Osteocyte (in vitro differentiated cells): ENCODE data around the gene ADAMTS18. TPM values are rescaled to one million over a fixed set of nuclear protein-coding genes. Genes with fewer than 3 reads are reported as not detected.
"Not testable (repeated sequence)": the region's sequence is repeated elsewhere in the genome, so short reads cannot be mapped to it uniquely, and the experiment has no call there.

Experiments used
- DNase-seq: peaks from one replicate; pipeline ENCODE4 v3.0.0; 2021; ENCODE audit warnings: mixed read lengths; ENCODE audit not compliant: unreplicated experiment; ENCODE audit errors: extremely low spot score
- H3K27ac Mint-ChIP-seq: one replicate; pipeline ENCODE4 v1.8.0; 2021; ENCODE audit warnings: mild to moderate bottlenecking, mixed read lengths; ENCODE audit not compliant: unreplicated experiment
- H3K27me3 Mint-ChIP-seq: one replicate; pipeline ENCODE4 v1.8.0; 2021; ENCODE audit warnings: mixed read lengths; ENCODE audit not compliant: unreplicated experiment
- H3K36me3 Mint-ChIP-seq: one replicate; pipeline ENCODE4 v1.8.0; 2021; ENCODE audit warnings: mixed read lengths; ENCODE audit not compliant: unreplicated experiment
- H3K4me1 Mint-ChIP-seq: one replicate; pipeline ENCODE4 v1.8.0; 2021; ENCODE audit warnings: mixed read lengths; ENCODE audit not compliant: unreplicated experiment
- H3K4me3 Mint-ChIP-seq: one replicate; pipeline ENCODE4 v1.8.0; 2021; ENCODE audit warnings: mild to moderate bottlenecking, moderate library complexity, mixed read lengths; ENCODE audit not compliant: unreplicated experiment
- H3K9me3 Mint-ChIP-seq: one replicate; pipeline ENCODE4 v1.8.0; 2021; ENCODE audit warnings: mixed read lengths; ENCODE audit not compliant: unreplicated experiment
- total RNA-seq: library from RNA; stranded (reverse); gene quantifications from 2 replicates; pipeline ENCODE4 v1.2.1, GENCODE V29; 2021
- TF ChIP-seq, protein P1 (sequence below): fragments of 200-600 bp; sonication (generic); IDR thresholded peaks from 2 replicates; pipeline ENCODE4 v1.5.0; 2021; ENCODE audit warnings: antibody characterized with exemption, mild to moderate bottlenecking, moderate library complexity

ADAMTS18 gene
- total RNA-seq, 1 donor from 2014 or later: not detected

DNA sequence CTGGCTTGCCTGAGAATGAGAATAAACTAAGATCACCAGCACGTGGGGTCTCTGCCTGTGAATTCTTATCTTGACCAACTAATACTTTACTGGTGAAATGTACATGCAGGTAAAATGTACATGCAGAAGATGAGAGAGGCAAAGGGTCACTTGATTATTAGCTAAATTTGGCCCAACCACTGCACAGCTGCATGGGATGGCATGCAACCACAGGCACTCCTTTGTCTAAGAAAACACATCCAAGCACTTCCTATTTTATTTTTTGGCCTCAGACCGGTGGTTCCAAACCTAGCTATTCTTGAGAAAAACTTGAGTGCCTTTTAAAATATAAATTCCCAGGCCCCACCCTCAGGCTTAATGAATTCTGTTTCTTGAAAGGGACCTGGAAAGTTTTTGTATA, 157.7 kb downstream of the ADAMTS18 start:
- no peaks in the 10 kb centered on the region for H3K4me1 Mint-ChIP-seq
- H3K27me3 Mint-ChIP-seq: peaks cover 26% of the 10 kb centered on the region
- TF ChIP-seq, protein P1, sequence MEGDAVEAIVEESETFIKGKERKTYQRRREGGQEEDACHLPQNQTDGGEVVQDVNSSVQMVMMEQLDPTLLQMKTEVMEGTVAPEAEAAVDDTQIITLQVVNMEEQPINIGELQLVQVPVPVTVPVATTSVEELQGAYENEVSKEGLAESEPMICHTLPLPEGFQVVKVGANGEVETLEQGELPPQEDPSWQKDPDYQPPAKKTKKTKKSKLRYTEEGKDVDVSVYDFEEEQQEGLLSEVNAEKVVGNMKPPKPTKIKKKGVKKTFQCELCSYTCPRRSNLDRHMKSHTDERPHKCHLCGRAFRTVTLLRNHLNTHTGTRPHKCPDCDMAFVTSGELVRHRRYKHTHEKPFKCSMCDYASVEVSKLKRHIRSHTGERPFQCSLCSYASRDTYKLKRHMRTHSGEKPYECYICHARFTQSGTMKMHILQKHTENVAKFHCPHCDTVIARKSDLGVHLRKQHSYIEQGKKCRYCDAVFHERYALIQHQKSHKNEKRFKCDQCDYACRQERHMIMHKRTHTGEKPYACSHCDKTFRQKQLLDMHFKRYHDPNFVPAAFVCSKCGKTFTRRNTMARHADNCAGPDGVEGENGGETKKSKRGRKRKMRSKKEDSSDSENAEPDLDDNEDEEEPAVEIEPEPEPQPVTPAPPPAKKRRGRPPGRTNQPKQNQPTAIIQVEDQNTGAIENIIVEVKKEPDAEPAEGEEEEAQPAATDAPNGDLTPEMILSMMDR: no peak
- no peaks in the 10 kb centered on the region for H3K9me3 Mint-ChIP-seq
- H3K27ac Mint-ChIP-seq: no peak overlapping the region
- H3K4me3 Mint-ChIP-seq: no peak overlapping the region
- no peak for DNase-seq
- no peaks in the 10 kb centered on the region for H3K36me3 Mint-ChIP-seq

DNA sequence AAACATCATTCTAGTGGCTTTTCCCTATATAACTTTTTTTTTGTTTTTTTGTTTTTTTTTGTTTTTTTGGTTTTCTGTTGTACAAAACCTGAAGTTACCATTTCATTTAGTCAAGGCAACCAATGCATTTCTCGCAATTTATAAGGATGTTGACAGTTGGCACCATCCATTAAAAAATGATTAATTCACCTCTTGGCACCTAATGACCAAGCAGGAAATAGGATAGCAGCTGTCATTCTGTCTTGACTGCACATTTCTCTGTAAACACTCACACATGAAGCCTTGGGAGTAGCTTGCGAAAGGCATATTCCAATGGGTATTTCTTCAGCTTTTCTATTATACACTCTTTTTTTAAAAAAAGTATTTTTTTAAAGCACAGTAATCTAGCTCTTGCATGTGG, 158.2 kb downstream of the ADAMTS18 start:
- TF ChIP-seq, protein P1: no peak
- Mint-ChIP-seq H3K27me3 (peaks cover 26% of the 10 kb centered on the region), H3K36me3 (no peaks in the 10 kb centered on the region), H3K4me1 (no peaks in the 10 kb centered on the region), H3K27ac (no peak overlapping the region), H3K4me3 (no peak overlapping the region), H3K9me3 (no peaks in the 10 kb centered on the region)
- no peak for DNase-seq

DNA sequence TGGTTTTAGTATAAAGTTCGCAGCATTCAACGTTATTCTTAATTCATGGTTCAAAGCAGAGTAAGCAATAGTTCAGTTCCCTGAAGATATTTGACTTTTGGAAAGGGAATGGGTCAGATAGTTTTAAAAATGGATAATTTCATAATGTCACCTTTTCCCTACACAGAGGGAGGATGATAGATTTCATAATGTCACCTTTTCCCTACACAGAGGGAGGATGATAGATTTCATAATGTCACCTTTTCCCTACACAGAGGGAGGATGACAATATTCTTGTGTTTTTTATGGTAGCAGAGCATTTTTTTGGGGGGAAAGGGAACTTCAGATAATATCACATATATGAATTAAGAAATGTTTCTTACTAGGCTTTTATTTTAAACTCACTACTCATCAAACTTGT, 159.5 kb downstream of the ADAMTS18 start:
- peaks cover 26% of the 10 kb centered on the region for H3K27me3 Mint-ChIP-seq
- H3K27ac Mint-ChIP-seq, H3K36me3 Mint-ChIP-seq: not testable (repeated sequence)

DNA sequence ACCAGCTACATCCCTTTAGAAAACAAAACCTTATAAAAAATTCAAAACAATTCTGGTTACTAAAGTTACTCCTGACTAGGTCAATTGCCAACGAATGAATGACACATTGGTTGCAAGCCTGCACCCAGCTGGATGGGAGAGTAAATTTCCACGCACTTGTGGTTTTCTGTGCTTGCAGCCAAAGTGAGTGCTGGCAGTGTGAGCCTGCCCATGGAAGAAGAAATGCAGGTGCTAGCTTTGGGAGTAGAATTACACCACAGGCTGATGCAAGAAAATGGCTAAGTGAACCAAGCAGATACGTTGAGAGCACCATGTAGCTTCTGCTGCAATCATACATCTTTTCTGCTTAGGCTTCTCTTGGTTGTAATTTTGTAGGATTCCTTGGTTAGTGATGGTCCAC, 161.0 kb downstream of the ADAMTS18 start:
- Mint-ChIP-seq H3K4me3 (no peak overlapping the region), H3K9me3 (no peaks in the 10 kb centered on the region), H3K4me1 (no peaks in the 10 kb centered on the region), H3K27me3 (peaks cover 26% of the 10 kb centered on the region), H3K27ac (no peak overlapping the region), H3K36me3 (no peaks in the 10 kb centered on the region)
- TF ChIP-seq, protein P1: no peak
- no peak for DNase-seq

More for the DNA sequence above, 159.5 kb downstream of the ADAMTS18 start:
- DNase-seq, H3K4me1 Mint-ChIP-seq, H3K9me3 Mint-ChIP-seq, H3K4me3 Mint-ChIP-seq: not testable (repeated sequence)

DNA sequence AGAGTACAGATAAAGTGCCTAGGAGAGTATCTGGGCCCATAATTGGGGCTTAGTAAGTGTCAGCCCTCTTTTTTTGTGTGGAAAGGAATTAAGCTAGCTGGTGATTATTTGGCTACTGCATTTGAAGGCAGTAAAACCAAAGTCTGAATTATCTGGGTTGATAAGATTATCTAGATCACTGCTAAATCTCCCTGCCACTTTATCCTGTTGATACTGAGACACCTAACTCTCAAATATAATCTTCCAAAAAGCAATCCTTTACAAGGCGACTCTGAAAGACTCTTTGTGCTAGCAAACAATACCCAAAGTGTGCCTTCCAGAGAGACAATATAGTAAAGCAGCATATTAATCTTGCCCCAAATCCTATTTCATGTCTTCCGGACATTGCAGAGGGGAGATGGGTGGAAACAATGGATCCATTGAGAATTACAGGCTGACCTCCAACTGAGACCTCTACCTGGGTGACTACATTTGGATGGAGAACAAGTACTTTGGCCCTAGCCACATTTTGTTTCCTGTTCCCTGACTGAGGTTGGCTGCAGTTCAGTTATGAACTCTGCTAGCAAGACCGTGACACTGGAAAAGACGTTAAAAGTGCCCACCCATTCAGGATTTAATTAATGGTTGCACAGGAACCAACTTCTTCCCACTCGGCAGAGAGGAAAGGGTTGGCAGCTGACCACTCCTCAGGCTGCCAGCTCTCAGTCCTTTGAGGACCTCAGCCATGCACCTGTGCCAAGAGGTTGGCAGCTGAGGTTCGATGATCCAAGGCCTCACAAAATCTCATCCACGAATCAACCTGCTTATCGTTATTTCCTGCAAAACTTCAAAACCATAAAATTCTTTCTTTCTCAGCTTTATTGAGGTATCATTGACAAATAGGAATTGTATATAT, 163.1 kb downstream of the ADAMTS18 start:
- H3K4me3 Mint-ChIP-seq: no peak overlapping the region
- no peaks in the 10 kb centered on the region for H3K9me3 Mint-ChIP-seq
- TF ChIP-seq, protein P1: no peak
- no peaks in the 10 kb centered on the region for H3K4me1 Mint-ChIP-seq
- no peak for DNase-seq
- no peak overlapping the region for H3K27ac Mint-ChIP-seq
- peaks cover 36% of the 10 kb centered on the region for H3K27me3 Mint-ChIP-seq
- H3K36me3 Mint-ChIP-seq: no peaks in the 10 kb centered on the region

DNA sequence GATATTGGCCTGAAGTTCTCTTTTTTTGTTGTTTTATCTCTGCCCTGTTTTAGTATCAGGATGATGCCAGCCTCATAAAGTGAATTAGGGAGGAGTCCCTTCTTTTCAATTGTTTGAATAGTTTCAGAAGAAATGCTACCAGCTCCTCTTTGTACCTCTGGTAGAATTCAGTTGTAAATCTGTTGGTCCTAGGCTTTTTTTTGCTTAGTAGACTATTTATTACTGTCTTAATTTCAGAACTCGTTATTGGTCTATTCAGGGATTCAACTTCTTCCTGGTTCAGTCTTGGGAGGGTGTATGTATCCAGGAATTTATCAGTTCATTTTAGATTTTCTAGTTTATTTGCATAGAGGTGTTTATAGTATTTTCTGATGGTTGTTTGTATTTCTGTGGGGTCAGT, 168.6 kb downstream of the ADAMTS18 start:
- not testable (repeated sequence) for H3K9me3 Mint-ChIP-seq, H3K27ac Mint-ChIP-seq, H3K4me3 Mint-ChIP-seq, DNase-seq, H3K36me3 Mint-ChIP-seq, H3K4me1 Mint-ChIP-seq
- H3K27me3 Mint-ChIP-seq: peaks cover 45% of the 10 kb centered on the region
